Fibroblast of skin of left biceps (primary cell): ENCODE measurements around the gene CLDN9.
"Not testable (repeated sequence)": the region's sequence is repeated elsewhere in the genome, so short reads cannot be mapped to it uniquely, and the experiment has no call there.

Source experiments
- DNase-seq, 2 experiments: peaks; one replicate each; pipeline ENCODE4 v3.0.0-alpha.2; 2013; ENCODE audit warnings: low read depth in 2 of 2

The CLDN9 gene

DNA sequence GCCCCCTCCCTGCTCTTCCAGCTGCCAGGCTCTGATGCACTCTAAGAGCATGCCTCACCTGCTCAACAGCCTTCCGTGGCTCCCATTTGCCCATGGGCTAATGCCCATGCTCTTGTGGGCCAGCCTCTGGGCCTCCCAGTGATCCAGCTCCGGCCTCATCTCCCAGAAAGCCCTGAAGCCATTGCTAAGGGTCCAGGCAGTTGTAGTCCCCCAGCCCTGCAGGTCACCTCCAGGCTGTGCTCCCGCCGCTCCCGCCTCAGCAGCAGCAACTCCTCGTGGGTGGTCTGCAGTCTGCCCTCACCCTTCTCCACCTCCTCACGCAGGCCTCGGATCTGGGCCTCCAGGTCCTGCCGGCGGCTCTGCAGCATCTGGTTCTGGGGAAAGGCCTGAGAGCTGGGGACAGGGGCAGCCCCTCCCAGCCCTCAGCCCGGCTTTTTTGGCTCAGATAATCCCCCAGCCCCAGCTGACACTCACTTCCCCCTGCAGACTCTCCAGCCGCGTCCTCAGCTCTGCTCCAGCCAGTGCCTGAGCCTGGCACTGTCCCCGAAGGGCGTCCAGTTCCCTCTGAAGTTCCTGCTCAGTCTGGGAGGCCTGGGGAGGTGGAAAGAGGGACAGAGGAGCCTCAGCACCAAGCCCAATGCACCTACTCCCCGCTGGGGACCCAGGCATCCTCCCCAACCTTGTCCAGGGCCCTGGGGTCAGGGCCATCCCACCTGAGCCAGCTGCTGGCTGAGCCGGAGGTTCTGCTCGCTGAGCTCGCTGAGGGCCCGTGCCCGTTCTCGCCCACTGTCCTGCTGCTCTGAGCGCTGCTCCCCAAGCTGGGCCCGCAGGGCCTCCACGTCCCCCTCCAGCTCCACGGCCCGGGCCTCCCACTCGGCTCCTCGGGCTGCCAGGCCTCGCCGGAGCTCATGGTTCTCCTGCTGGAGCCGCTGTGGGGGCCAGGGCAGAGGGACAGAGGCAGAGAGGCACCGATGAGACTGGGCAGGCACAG is 17.8 kb downstream of the CLDN9 start:
- no peak for DNase-seq

DNA sequence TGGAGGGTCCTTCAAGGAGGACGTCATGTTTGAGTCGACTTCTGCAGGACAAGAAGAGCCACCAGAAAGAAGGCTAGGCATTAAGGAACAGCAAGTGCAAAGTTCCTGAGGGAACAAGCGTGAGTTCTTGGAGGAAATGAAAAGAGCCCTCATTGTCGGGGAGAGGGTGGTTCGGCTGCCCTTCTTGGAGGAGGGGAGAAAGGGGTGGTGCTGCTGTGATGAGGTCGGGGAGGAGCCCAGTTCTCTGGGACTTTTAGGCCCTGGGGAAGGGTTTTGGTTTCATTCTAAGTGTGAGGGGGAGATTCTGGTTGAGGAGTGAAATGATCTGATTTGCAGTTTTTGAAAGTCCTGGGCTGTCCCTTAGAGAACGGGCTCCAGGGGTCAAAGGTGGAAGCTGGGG is 19.9 kb downstream of the CLDN9 start:
- DNase-seq, result no peak

DNA sequence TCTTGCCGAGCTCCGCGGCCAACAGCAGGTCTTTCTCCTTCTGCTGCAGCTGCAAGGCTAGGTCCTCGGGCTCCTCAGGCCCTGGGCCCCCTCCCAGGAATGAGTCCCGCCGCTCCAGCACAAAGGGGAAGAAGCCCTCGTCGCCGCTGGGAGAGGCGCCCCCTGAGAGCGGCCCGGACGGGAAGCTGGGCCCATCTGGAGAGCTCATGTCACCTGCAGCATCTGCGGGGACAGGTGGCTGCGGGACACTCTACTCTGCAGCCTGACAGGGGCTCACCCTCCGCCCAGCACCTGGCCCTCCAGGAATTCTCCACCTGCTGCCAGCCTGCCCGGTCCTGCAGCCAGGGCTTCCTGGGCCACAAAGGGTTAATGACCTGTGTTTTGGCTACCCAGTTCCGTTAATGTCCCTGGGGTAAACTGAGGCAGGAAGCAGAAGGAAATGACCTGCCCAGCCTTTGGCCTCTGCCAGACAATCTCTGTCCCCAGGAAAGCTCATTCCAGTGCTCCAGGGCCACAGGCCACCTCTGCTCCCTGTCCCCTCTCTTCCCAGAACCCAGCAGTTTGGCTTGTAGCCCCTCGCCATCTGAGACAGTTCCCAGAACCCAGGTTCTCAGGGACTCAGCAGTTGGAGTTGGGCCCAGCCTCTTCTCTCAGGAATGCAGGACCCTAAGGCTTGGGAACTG is 22.7 kb downstream of the CLDN9 start:
- DNase-seq, result no peak

DNA sequence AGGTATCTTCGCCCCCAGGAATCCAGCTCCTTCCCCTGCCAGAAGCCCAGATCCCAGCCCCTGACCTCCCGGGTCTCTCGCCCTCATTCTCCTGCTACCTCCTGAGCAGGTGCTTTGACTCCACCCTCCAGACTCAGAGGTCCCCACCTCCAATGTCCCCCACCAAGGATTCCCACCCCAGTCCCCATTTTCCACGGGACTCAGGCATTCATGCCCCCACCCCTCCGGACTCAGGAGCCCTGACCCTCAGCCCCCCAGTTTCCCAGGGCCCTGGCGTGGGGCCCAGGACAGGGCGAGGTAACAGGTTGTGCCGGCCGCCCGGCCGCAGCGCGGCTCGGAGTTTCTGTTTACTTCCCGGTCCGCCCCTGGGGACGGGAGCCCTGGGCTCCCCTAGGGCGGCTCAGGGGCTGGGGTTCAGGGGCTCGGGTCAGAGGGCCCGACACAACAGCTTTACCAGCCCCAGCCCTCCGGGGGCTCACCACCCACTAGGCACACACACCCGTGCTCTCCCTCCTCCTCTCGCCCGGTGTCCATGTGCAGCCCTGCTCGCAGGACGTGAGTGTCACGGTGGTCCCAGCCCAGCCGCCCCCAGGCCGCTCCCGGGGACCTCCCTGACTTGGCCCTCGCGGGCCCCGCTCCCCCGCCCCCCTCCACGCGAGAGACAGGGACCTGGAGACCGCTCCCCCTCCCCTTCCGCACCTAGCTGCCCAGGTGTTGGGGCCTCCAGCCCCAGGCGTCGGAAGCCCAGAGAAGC is 23.4 kb downstream of the CLDN9 start:
- no peak for DNase-seq

DNA sequence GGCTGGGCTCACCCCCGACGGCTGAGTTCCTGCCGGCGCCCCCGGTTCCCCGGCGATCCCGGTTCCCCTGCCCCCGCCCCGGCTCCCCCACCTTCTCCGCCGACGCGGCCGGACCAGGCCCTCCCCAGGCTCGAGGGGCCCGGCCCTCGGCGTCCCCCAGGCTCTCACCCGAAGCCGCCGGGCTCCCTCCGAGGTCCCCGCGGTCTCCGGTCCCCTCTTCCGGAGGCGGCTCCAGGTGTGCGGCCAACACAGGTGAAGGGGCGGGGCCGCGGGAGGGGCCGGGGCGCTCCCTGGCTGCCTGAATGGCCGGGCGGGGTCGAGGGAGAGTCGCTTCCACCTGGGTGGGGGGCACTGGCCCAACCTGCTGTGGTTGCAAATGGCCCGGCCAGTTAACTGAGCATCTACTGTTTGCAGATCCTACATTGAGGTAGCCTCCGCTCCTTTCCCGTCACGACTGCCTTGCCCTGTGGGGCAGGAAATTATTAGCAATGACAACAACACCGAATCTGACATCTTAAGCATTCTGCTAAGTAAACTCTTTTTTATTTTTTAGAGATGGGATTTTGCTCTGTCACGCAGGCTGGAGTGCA is 24.1 kb downstream of the CLDN9 start, which contains the start of gene BICDL2:
Gene BICDL2, minus strand, starts transcription at position 219 of the 590 bp plus-strand sequence. CDS start 1,448 bp downstream, outside the sequence.
- no peak for DNase-seq

DNA sequence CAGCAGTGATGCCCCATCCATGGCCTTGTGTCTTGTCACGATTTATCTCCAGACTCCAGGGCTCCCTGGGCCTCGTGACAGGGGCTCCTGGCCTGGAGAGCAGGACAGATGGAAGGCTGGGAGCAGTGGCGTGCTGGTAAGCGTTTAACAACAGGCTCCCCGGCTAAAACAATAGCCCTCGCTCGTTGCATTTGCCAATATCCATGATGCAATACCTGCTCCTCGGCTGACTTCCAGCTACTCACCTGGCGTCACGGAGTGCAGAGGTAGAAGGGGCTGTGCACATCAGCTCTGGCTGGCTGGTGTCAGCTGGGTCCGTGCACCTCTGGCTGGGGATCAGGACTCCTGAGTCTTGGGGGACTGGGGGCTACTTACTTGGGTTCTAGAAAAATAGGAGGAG is 25.5 kb downstream of the CLDN9 start:
- no peak for DNase-seq

DNA sequence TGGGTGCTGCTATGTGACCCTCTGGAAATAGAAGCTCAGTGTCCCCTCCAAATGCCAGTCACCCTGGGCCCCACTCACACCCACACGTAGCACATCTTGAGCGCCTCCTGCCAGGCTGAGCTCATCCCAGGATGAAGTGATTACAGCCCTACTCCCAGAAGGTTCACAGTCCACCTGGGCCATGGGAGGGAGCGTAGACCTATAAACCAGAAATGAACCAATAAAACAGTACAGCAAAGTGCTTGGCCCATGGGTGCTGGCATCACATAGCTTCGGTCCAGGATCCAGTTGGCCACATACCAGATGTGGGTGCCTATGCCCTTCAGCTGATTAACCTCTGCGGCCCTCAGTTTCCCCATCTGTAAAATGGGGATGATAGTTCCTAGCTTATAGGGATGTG is 26.2 kb downstream of the CLDN9 start:
- DNase-seq, result no peak

DNA sequence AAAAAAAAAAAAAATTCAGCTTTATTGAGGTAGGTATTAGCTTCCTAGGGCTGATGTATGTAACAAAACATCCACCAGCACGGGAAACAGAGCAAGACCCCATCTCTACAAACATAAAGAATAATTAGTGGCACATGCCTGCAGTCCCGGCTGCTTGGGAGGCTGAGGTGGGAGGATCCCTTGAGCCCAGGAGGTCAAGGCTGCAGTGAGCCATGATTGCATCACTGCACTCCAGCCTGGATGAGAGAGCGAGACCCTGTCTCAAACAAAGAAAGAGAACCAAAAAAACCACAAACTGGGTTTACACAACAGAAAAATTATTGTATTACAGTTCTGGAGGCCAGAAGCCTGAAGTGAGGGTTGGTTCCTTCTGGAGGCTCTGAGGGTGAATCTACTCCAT is 29.7 kb downstream of the CLDN9 start:
- DNase-seq, result no peak

DNA sequence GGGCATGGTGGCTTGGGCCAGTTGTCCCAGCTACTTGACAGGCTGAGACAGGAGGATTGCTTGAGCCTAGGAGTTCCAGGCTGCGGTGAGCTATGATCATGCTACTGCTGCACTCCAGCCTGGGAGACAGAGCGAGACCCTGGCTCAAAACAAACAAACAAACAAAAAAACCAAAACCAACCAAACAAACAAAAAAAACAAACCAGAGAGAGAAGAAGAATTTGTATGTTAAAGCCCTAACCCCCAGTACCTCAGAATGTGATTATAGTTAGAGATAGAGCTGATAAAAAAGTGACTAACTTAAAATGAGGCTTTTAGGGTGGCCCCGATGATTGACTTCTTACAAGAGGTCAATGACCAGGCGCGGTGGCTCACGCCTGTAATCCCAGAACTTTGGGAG is 32.0 kb downstream of the CLDN9 start:
- DNase-seq, result no peak

DNA sequence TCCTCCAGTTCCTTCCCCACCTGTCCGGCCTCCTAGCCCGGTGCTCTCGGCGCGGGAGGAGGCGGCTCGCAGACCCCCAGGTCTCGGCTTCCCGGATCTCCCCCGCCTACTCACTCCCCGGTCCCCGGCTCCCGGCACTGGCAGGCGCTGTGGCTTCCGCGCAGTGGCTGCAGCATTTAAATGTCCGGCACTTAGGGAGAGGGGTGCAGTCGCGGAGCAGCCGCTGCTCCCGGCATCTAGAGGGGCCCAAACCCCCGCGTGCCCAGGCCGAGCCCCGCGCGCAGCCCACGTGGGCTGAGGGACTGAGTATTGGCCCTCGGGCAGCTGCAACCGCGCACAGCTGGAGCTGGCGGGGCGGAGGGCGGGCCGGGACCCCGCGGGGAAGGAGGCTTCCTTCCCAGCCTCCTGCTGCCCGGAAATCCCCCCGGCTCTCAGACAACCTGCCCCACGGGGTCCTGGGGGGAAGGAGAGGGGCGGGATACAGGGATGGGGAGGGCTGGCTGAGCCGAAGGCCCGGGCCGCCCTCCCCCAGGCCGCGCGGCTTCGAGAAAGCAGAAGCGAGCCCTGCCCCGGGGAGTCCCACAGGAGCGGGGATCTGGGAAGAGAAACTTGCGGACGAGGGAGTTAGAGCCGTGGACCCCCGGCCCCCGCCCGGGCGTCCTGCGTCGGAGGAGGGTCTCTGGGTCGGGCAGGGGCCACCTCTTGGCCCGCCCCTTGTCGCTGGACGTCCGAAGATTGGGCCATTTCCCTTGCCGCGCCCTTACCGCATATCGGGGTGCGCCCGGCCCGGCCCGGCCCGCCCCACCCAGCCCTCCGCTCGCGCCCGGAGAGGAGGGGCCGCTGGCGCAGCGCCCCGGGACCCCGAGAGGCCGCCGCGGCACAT is 33.3 kb downstream of the CLDN9 start, which contains the start of gene MMP25:
Gene MMP25, plus strand, starts transcription at position 804 of the 883 bp plus-strand sequence. CDS start 357 bp downstream, outside the sequence.
- no peak for DNase-seq

DNA sequence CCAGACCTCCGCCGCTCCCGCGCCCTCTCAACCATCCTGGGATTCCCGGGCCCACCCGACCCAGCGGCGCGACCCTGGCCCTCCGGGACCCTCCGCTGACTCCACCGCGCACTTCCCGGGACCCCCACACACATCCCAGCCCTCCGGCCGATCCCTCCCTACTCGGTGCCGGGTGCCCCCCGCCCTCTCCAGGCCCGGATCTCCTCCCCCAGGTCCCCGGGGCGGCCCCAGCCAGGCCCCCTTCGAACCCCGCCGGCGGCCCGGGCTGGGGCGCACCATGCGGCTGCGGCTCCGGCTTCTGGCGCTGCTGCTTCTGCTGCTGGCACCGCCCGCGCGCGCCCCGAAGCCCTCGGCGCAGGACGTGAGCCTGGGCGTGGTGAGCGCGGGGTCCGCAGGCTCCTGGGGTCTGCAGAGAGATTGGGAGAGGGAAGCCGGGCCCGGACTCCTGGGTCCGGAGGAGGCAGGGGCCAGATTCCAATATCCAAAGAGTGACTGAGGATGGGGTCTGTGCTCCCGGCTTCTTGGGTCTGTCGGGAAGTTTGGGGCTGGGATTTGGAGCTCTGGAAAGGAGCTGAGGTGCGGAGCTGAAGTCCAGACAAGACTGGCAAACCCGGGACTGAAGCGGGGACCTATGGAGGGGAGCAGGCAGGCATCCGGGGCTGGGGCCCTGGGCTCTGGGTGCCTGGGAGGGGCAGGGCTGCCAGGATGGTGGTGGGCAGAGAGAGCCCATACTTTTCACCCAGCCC is 34.1 kb downstream of the CLDN9 start:
- DNase-seq, result no peak

DNA sequence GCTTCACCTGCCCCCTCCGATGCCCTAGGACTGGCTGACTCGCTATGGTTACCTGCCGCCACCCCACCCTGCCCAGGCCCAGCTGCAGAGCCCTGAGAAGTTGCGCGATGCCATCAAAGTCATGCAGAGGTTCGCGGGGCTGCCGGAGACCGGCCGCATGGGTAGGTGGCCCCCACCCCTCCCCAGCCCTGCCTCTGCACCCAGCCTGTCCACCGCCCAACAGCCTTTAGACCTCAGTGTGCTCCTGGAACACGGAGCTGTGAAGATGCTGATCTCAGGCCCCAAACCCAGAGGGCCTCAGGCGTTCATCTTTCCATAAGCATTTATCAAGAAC is 34.6 kb downstream of the CLDN9 start:
- no peak for DNase-seq

DNA sequence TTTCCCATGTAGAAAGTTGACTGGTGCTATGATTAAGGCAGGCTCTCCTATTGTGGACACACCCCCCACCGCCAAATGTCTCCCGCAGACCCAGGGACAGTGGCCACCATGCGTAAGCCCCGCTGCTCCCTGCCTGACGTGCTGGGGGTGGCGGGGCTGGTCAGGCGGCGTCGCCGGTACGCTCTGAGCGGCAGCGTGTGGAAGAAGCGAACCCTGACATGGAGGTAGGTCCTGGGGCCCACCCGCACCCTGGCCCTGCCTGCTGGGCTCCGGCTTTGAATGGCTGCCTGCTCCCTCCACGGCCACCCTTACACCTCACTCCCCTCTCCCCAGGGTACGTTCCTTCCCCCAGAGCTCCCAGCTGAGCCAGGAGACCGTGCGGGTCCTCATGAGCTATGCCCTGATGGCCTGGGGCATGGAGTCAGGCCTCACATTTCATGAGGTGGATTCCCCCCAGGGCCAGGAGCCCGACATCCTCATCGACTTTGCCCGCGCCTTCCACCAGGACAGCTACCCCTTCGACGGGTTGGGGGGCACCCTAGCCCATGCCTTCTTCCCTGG is 37.3 kb downstream of the CLDN9 start:
- no peak for DNase-seq

DNA sequence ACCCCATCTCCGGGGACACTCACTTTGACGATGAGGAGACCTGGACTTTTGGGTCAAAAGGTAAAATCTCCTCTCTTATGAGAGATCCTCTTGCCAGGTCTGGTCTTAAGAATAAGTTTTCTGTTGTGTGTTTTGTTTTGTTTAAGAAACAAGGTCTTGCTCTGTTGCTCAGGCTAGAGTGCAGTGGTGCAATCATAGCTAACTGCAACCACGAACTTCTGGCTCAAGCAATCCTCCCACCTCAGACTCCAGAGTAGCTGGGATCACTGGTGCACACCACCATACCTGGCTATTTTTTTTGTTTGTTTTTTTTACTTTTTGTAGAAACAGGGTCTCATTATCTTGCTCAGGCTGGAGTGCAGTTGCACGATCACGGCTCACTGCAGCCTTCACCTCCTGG is 37.8 kb downstream of the CLDN9 start:
- no peak for DNase-seq

DNA sequence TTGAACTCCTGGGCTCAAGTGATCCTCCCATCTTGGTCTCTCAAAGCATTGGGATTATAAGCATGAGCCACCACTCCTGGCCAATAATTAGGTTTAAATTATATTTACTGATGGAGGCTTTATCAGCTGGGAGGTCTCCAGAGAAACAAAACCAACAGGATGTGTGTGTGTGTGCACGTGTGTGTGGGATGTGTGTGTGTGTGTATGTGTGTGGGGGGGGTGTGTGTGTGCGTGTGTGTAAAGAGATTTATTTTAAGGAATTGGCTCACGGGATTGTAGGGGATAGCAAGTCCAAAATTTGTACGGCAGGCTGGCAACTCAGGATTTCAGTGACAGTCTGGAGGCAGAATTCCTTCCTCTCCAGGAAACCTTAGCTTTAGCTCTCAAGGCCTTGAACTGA is 38.3 kb downstream of the CLDN9 start:
- no peak for DNase-seq

DNA sequence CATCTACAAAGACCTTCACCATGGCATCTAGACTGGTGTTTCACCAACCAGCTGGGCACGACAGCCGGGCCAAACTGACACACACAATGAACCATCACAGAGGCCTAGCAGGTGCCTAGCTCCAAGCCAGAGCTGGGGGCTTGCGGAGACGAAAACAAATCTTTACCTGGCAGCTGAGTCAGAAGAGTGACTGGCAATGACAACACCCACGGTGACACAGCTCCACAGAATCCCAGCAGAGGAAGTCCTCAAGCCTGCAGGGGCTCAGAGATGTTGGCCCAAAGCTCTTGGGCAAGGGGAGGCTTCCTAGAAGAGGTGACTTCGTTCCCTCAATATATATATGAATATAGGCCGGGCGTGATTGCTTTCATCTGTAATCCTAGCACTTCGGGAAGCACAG is 38.8 kb downstream of the CLDN9 start:
- no peak for DNase-seq

DNA sequence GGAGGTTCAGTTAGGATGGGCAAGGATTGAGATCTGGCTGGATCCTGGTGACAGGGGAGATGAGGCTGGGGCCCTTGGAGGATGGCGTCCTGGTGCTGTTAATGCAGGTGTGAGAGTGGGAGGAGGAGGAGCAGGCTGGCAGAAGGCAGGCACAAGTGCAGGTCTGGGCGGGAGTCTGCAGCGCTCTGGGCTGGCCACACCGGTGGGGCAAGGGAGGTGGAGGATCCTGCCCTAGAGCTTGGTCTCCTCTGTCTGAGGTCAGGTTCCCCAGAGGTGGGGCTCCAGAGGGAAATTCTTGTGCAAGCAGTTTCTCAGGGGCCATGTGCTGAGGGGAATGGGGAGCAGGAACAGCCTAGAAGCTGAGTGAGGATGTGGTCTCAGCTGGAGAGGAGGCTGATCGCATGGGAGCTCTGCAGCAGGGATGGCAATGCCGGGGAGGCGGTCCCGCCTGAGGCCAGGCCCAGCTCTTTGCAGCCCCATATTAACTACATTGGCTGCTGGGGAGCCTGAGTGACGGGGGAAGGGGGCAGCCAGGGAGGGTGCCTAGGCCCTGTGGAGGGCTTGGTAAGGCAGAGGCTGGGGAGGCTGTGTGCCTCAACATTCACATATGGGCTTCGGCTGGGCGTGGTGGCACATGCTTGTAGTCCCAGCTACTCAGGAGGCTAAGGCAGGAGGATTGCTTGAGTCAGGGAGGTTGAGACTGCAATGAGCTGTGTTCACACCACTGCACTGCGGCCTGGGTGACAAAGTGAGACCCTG is 40.0 kb downstream of the CLDN9 start:
- DNase-seq, result not testable (repeated sequence)

DNA sequence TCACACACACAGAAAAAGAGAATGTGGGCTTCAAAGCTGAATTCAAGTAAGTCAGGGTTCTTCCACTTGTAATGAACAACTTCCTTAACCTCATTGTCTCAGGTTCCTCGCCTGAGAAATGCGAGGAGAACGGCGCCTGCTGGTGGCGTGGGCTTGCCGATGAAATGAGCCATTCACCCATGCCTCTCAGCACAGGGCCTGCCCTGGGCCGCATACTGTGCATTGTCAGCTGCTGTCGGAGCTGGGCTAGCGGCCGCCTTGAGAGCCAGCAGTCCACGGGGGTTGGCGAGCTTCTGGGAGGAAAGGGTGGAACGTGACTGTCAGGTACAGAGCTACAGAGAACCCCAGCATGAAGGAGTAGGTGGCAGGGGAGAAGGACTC is 40.6 kb downstream of the CLDN9 start:
- DNase-seq, result not testable (repeated sequence)
